Measurements from ENCODE around the gene RGS17.

RGS17 gene

GRCh38 chr6:153162172-153162571, 31.1 kb upstream of the RGS17 start:
- no peak for TF ChIP-seq CTCF (IDR thresholded peaks at IDR 0.05; ENCODE audit: insufficient read depth, low read depth, low read length, missing control alignments)
- no peak overlapping the region for H3K4me3 ChIP-seq (ENCODE audit: low read length)
- peak; percentile 61 for DNase-seq (ENCODE audit: low read depth)

- TF ChIP-seq CTCF (IDR thresholded peaks at IDR 0.05; ENCODE audit: insufficient read depth, low read depth, low read length, missing control alignments): no peak
- no peak overlapping the region for H3K4me3 ChIP-seq (ENCODE audit: low read length)
- no peak for DNase-seq (ENCODE audit: low read depth)
These were observed 29.1 kb upstream of the RGS17 start for GRCh38 chr6:153160221-153160620.

GRCh38 chr6:153150752-153151440, 19.8 kb upstream of the RGS17 start:
- H3K4me3 ChIP-seq (ENCODE audit: low read length): no peak overlapping the region
- no peak for DNase-seq (ENCODE audit: low read depth)
- TF ChIP-seq CTCF (IDR thresholded peaks at IDR 0.05; ENCODE audit: insufficient read depth, low read depth, low read length, missing control alignments): no peak

- no peak for TF ChIP-seq CTCF (IDR thresholded peaks at IDR 0.05; ENCODE audit: insufficient read depth, low read depth, low read length, missing control alignments)
- no peak overlapping the region for H3K4me3 ChIP-seq (ENCODE audit: low read length)
- no peak for DNase-seq (ENCODE audit: low read depth)
These were observed 19.3 kb upstream of the RGS17 start for GRCh38 chr6:153150371-153150751.

GRCh38 chr6:153149891-153150290, 18.8 kb upstream of the RGS17 start:
- no peak overlapping the region for H3K4me3 ChIP-seq (ENCODE audit: low read length)
- TF ChIP-seq CTCF (IDR thresholded peaks at IDR 0.05; ENCODE audit: insufficient read depth, low read depth, low read length, missing control alignments): no peak
- DNase-seq (ENCODE audit: low read depth): no peak

GRCh38 chr6:153146413-153146812, 15.3 kb upstream of the RGS17 start:
- TF ChIP-seq CTCF (IDR thresholded peaks at IDR 0.05; ENCODE audit: insufficient read depth, low read depth, low read length, missing control alignments): no peak
- no peak for DNase-seq (ENCODE audit: low read depth)
- no peak overlapping the region for H3K4me3 ChIP-seq (ENCODE audit: low read length)

GRCh38 chr6:153145591-153145990, 14.5 kb upstream of the RGS17 start:
- no peak for DNase-seq (ENCODE audit: low read depth)
- H3K4me3 ChIP-seq (ENCODE audit: low read length): no peak overlapping the region
- TF ChIP-seq CTCF (IDR thresholded peaks at IDR 0.05; ENCODE audit: insufficient read depth, low read depth, low read length, missing control alignments): no peak

Measured in epithelial cell of esophagus (primary cell).